ENCODE results near the gene WIPF2. TPM values are rescaled to one million over a fixed set of nuclear protein-coding genes. Genes with fewer than 3 reads are reported as not detected.

Gene WIPF2, protein sequence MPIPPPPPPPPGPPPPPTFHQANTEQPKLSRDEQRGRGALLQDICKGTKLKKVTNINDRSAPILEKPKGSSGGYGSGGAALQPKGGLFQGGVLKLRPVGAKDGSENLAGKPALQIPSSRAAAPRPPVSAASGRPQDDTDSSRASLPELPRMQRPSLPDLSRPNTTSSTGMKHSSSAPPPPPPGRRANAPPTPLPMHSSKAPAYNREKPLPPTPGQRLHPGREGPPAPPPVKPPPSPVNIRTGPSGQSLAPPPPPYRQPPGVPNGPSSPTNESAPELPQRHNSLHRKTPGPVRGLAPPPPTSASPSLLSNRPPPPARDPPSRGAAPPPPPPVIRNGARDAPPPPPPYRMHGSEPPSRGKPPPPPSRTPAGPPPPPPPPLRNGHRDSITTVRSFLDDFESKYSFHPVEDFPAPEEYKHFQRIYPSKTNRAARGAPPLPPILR
- polyA plus RNA-seq = 11.4 TPM

GRCh38 chr17:40218740-40219593 is at the start of gene WIPF2:
TSS of gene WIPF2 (plus strand) at chr17:40219304. CDS start at chr17:40256460, 37,156 bp downstream.
- Mint-ChIP-seq H3K27me3 (no peaks in the 10 kb centered on the region), H3K4me3 (peak within 1 kb of the TSS; percentile 82 to 98 (median 95)), H3K9me3 (no peaks in the 10 kb centered on the region), H3K27ac (peak within 1 kb of the TSS; percentile 93 to 100 (median 99)), H3K36me3 (no peaks in the 10 kb centered on the region), H3K4me1 (peaks cover 9 to 26% (median 14%) of the 10 kb centered on the region in 3 donors)

- H3K36me3 Mint-ChIP-seq = no peaks in the 10 kb centered on the region
- H3K27me3 Mint-ChIP-seq = no peaks in the 10 kb centered on the region
- peaks cover 0 to 5% (median 4%) of the 10 kb centered on the region in 3 donors for H3K4me1 Mint-ChIP-seq
These were observed 48.8 kb upstream of the WIPF2 start for GRCh38 chr17:40170325-40170724.

DNA sequence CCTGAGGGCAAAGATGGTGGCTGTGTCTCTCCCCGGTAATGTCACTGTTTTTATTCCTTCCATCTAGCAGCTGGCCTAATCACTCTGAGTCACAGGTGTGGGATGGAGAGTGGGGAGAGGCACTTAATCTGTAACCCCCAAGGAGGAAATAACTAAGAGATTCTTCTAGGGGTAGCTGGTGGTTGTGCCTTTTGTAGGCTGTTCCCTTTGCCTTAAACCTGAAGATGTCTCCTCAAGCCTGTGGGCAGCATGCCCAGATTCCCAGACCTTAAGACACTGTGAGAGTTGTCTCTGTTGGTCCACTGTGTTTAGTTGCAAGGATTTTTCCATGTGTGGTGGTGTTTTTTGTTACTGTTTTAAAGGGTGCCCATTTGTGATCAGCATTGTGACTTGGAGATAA is 47.4 kb upstream of the WIPF2 start:
- Mint-ChIP-seq H3K36me3 (peaks cover 1% of the 10 kb centered on the region), H3K9me3 (no peaks in the 10 kb centered on the region), H3K4me1 (peaks cover 0 to 4% (median 4%) of the 10 kb centered on the region in 3 donors), H3K4me3 (no peak overlapping the region), H3K27ac (peak overlapping the region in 1 of 3 donors; percentile 59), H3K27me3 (no peaks in the 10 kb centered on the region)

More at GRCh38 chr17:40170325-40170724, 48.8 kb upstream of the WIPF2 start:
- Mint-ChIP-seq H3K27ac (no peak overlapping the region), H3K9me3 (no peaks in the 10 kb centered on the region), H3K4me3 (no peak overlapping the region)

- Mint-ChIP-seq H3K4me1 (peaks cover 2 to 7% (median 2%) of the 10 kb centered on the region in 3 donors), H3K4me3 (no peak overlapping the region), H3K27me3 (no peaks in the 10 kb centered on the region), H3K36me3 (peaks cover 2% of the 10 kb centered on the region), H3K27ac (peak overlapping the region in 1 of 3 donors; percentile 93), H3K9me3 (no peaks in the 10 kb centered on the region)
These were observed 45.9 kb upstream of the WIPF2 start for GRCh38 chr17:40173091-40173777.

GRCh38 chr17:40173778-40174135 is 45.3 kb upstream of the WIPF2 start:
- Mint-ChIP-seq H3K9me3 (no peaks in the 10 kb centered on the region), H3K4me1 (peaks cover 0 to 6% (median 5%) of the 10 kb centered on the region in 3 donors), H3K36me3 (peaks cover 2% of the 10 kb centered on the region), H3K27me3 (no peaks in the 10 kb centered on the region), H3K27ac (peak overlapping the region in 1 of 3 donors; percentile 93), H3K4me3 (no peak overlapping the region)

GRCh38 chr17:40174514-40174913 is 44.6 kb upstream of the WIPF2 start:
- Mint-ChIP-seq H3K4me1 (peaks cover 0 to 6% (median 5%) of the 10 kb centered on the region in 3 donors), H3K4me3 (no peak overlapping the region), H3K27ac (no peak overlapping the region), H3K27me3 (no peaks in the 10 kb centered on the region), H3K36me3 (peaks cover 2% of the 10 kb centered on the region), H3K9me3 (no peaks in the 10 kb centered on the region)

- no peaks in the 10 kb centered on the region for H3K9me3 Mint-ChIP-seq
- no peak overlapping the region for H3K27ac Mint-ChIP-seq
- peak overlapping the region in 1 of 4 donors; percentile 39 for H3K4me3 Mint-ChIP-seq
- peaks cover 2% of the 10 kb centered on the region for H3K36me3 Mint-ChIP-seq
- H3K4me1 Mint-ChIP-seq = peaks cover 0 to 6% (median 5%) of the 10 kb centered on the region in 3 donors
- no peaks in the 10 kb centered on the region for H3K27me3 Mint-ChIP-seq
These were observed 43.0 kb upstream of the WIPF2 start for GRCh38 chr17:40175928-40176753.

DNA sequence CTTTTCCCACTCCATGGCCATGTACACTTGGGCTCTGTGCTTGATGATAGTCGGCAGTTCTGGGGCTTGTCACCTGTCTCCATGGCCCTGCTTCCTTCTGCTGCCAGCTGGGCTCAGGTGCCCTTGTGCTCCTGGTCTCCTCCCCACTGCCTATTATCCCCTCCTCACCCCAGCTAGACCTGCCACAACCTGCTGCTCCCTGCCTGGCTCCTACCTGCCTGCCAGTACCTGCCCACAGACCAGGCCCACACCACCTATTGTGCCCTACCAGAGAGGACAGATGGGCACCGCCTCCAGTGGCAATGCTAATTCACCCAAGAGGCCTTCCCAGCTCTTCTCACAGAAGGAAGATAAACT is 42.4 kb upstream of the WIPF2 start:
- peak overlapping the region in 2 of 3 donors; percentile 18 to 92 for H3K27ac Mint-ChIP-seq

GRCh38 chr17:40177275-40177874 is 41.7 kb upstream of the WIPF2 start, which contains the start of gene RAPGEFL1:
TSS of gene RAPGEFL1 (plus strand) at chr17:40177470. CDS start at chr17:40177862, 392 bp downstream.
- Mint-ChIP-seq H3K4me3 (peak within 1 kb of the TSS; percentile 21 to 84 (median 54)), H3K36me3 (peaks cover 2% of the 10 kb centered on the region), H3K4me1 (peaks cover 0 to 6% (median 5%) of the 10 kb centered on the region in 3 donors), H3K9me3 (no peaks in the 10 kb centered on the region), H3K27ac (peak within 1 kb of the TSS; percentile 16 to 92 (median 18)), H3K27me3 (no peaks in the 10 kb centered on the region)

More for the DNA sequence above, 42.4 kb upstream of the WIPF2 start:
- peaks cover 2% of the 10 kb centered on the region for H3K36me3 Mint-ChIP-seq
- no peaks in the 10 kb centered on the region for H3K9me3 Mint-ChIP-seq
- no peaks in the 10 kb centered on the region for H3K27me3 Mint-ChIP-seq
- H3K4me3 Mint-ChIP-seq = peak overlapping the region; percentile 21 to 84 (median 54)
- H3K4me1 Mint-ChIP-seq = peaks cover 0 to 6% (median 5%) of the 10 kb centered on the region in 3 donors

- H3K9me3 Mint-ChIP-seq = no peaks in the 10 kb centered on the region
- H3K27ac Mint-ChIP-seq = no peak overlapping the region
- peaks cover 2% of the 10 kb centered on the region for H3K36me3 Mint-ChIP-seq
- H3K4me3 Mint-ChIP-seq = peak overlapping the region in 3 of 4 donors; percentile 5 to 55 (median 21)
- no peaks in the 10 kb centered on the region for H3K27me3 Mint-ChIP-seq
- H3K4me1 Mint-ChIP-seq = peaks cover 0 to 6% (median 5%) of the 10 kb centered on the region in 3 donors
These were observed 41.0 kb upstream of the WIPF2 start for GRCh38 chr17:40178021-40178601.

DNA sequence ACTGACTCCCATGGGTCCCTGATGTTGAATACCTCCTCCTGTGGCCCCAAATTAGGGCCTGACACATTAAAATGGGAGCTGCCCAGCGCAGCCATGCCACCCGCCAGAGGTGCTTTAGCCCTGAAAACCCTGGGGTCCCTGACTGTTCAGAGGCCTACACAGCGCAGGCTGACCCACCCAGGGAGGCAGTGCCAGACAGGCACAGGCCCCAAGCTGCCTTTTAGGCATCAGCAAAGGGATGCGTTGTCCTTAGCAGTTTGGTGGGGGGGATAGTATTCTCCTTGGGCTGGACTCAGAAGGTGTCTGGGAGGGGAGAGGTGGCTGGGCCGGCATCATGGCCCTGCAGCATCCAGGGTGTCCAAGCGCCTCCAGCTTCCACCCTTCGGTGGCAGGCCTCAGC is 40.4 kb upstream of the WIPF2 start:
- H3K9me3 Mint-ChIP-seq = no peaks in the 10 kb centered on the region
- peak overlapping the region in 3 of 4 donors; percentile 5 to 55 (median 21) for H3K4me3 Mint-ChIP-seq
- H3K27me3 Mint-ChIP-seq = no peaks in the 10 kb centered on the region
- no peak overlapping the region for H3K27ac Mint-ChIP-seq
- H3K4me1 Mint-ChIP-seq = peaks cover 0 to 6% (median 5%) of the 10 kb centered on the region in 3 donors
- H3K36me3 Mint-ChIP-seq = peaks cover 2% of the 10 kb centered on the region

- H3K27me3 Mint-ChIP-seq = no peaks in the 10 kb centered on the region
- H3K4me1 Mint-ChIP-seq = peaks cover 0 to 6% (median 5%) of the 10 kb centered on the region in 3 donors
- peaks cover 2% of the 10 kb centered on the region for H3K36me3 Mint-ChIP-seq
- peak overlapping the region in 1 of 4 donors; percentile 45 for H3K4me3 Mint-ChIP-seq
- no peaks in the 10 kb centered on the region for H3K9me3 Mint-ChIP-seq
- peak overlapping the region in 1 of 3 donors; percentile 68 for H3K27ac Mint-ChIP-seq
These were observed 39.0 kb upstream of the WIPF2 start for GRCh38 chr17:40179923-40180659.

Data from IgD-negative memory B cell (primary cell).